ENCODE results near the gene CDK14. TPM values are rescaled to one million over a fixed set of nuclear protein-coding genes. Genes with fewer than 3 reads are reported as not detected.

Gene CDK14
- total and polyA plus RNA-seq, 2 donors (not counting 1 experiment from before 2014, with no cell fraction given) = 42.1 to 167 TPM

DNA sequence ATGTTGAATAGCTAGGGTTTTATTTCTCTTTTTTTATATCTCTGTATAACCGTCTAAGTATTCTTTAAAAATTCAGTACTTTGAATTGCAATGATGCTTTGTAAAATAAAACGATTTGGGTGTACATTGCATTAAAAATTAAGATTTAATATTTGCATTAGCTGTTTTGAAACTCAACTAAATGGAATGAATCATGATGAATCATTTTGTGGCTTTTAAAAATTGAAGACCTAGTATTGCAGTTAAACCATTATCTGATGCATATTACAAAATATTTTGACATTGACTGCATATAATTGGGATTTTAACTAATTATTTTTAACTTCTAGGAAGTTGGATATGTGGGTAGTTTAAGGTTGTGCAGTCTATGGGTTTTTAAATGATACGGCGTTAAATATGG is 314.0 kb downstream of the CDK14 start:
- POLR2A ChIA-PET = no interaction called here

DNA sequence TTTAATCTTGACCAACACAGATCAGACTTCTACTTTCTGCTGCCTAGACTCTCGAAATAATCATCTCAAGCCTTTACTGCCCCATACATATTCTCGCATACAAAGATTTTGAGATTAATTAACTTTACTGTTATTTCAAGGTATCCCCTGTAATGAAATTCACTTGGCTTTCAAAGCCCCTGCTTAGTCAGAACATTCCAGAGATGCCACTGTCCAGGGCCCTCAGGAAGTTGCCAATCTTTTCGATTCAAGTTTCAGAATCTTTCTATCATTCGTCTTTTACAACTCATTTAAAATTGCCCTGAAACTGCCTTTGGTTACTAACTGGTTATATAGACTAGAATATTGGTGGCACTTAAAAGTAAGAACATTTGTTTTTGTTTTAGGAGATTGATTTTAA is 320.2 kb downstream of the CDK14 start:
- intact Hi-C loops (cut with micrococcal nuclease) = no loop called here
- no peaks in the 10 kb centered on the region for H3K27me3 Mint-ChIP-seq
- no peak overlapping the region for H3K27ac ChIP-seq (ENCODE audit: low read length in 2 of 2)
- no peaks in the 10 kb centered on the region for H3K4me1 ChIP-seq (ENCODE audit: control insufficient read depth in 2 of 2, insufficient read depth in 2 of 2, low read length in 2 of 2)
- peaks cover 3% of the 10 kb centered on the region for H4K20me1 ChIP-seq (ENCODE audit: control insufficient read depth, insufficient read depth, low read length, poor library complexity, severe bottlenecking)
- H3K9ac ChIP-seq (ENCODE audit: low read length) = no peak overlapping the region
- H3K4me3 ChIP-seq (ENCODE audit: control extremely low read depth in 1 of 5, extremely low read depth in 1 of 5, insufficient read depth in 1 of 5, low read depth in 2 of 5, low read length in 4 of 5) = no peak overlapping the region
- POLR2A ChIA-PET = no interaction called here
- peaks cover 0 to 14% of the 10 kb centered on the region in 2 experiments for H3K36me3 ChIP-seq (replicated peaks in 1 of 2; ENCODE audit: control extremely low read depth in 1 of 2, control insufficient read depth in 1 of 2, extremely low read depth in 1 of 2, insufficient read depth in 2 of 2, low read length in 1 of 2)
- TF ChIP-seq, protein P1, sequence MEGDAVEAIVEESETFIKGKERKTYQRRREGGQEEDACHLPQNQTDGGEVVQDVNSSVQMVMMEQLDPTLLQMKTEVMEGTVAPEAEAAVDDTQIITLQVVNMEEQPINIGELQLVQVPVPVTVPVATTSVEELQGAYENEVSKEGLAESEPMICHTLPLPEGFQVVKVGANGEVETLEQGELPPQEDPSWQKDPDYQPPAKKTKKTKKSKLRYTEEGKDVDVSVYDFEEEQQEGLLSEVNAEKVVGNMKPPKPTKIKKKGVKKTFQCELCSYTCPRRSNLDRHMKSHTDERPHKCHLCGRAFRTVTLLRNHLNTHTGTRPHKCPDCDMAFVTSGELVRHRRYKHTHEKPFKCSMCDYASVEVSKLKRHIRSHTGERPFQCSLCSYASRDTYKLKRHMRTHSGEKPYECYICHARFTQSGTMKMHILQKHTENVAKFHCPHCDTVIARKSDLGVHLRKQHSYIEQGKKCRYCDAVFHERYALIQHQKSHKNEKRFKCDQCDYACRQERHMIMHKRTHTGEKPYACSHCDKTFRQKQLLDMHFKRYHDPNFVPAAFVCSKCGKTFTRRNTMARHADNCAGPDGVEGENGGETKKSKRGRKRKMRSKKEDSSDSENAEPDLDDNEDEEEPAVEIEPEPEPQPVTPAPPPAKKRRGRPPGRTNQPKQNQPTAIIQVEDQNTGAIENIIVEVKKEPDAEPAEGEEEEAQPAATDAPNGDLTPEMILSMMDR (IDR thresholded peaks at IDR 0.05) = no peak
- no peak for TF ChIP-seq EZH2 (IDR thresholded peaks at IDR 0.05; ENCODE audit: borderline replicate concordance, insufficient read depth, low read depth, low read length, poor library complexity, severe bottlenecking)
- H3K4me1 Mint-ChIP-seq = peaks cover 2% of the 10 kb centered on the region
- no peaks in the 10 kb centered on the region for H3K9me3 Mint-ChIP-seq (ENCODE audit: insufficient read depth)
- no peak overlapping the region for H3K4me2 ChIP-seq (replicated peaks; ENCODE audit: low read depth, low read length, poor library complexity, severe bottlenecking)
- no peaks in the 10 kb centered on the region for H3K27me3 ChIP-seq (replicated peaks in 1 of 4; ENCODE audit: control extremely low read depth in 1 of 4, control insufficient read depth in 3 of 4, insufficient read depth in 4 of 4, low read length in 3 of 4)
- H3K79me2 ChIP-seq (ENCODE audit: control insufficient read depth, insufficient read depth, low read length) = no peaks in the 10 kb centered on the region
- H3K9me3 ChIP-seq (ENCODE audit: control extremely low read depth in 1 of 3, control insufficient read depth in 2 of 3, insufficient read depth in 1 of 3, low read length in 2 of 3) = no peaks in the 10 kb centered on the region
- no peak overlapping the region for H3K27ac Mint-ChIP-seq
- H3K4me3 Mint-ChIP-seq = no peak overlapping the region
- ATAC-seq (ENCODE audit: low read depth) (no peak), DNase-seq (no peak)
- no peak overlapping the region for H2AFZ ChIP-seq (ENCODE audit: insufficient read depth, low read depth, low read length, poor library complexity, severe bottlenecking)
- CTCF ChIA-PET = no interaction called here
- WGBS (ENCODE audit: insufficient coverage) = no CpG with 5 or more reads among the region's 4 CpGs

More for the DNA sequence above, 314.0 kb downstream of the CDK14 start:
- Mint-ChIP-seq H3K27ac (no peak overlapping the region), H3K4me1 (peaks cover 2% of the 10 kb centered on the region), H3K9me3 (ENCODE audit: insufficient read depth) (no peaks in the 10 kb centered on the region), H3K4me3 (no peak overlapping the region), H3K27me3 (no peaks in the 10 kb centered on the region)
- CTCF ChIA-PET = interaction anchor here (1.0 kb wide), 1 partner anchor 160 kb away, joined by 5 read pairs; no protein-coding TSS in a partner anchor
- peaks cover 3% of the 10 kb centered on the region for H4K20me1 ChIP-seq (ENCODE audit: control insufficient read depth, insufficient read depth, low read length, poor library complexity, severe bottlenecking)
- H3K79me2 ChIP-seq (ENCODE audit: control insufficient read depth, insufficient read depth, low read length) = no peaks in the 10 kb centered on the region
- DNase-seq = no peak
- intact Hi-C loops (cut with micrococcal nuclease) = no loop called here
- H3K9ac ChIP-seq (ENCODE audit: low read length) = no peak overlapping the region
- no peak for TF ChIP-seq EZH2 (IDR thresholded peaks at IDR 0.05; ENCODE audit: borderline replicate concordance, insufficient read depth, low read depth, low read length, poor library complexity, severe bottlenecking)
- TF ChIP-seq, protein P1 (IDR thresholded peaks at IDR 0.05) = no peak
- no peak overlapping the region for H2AFZ ChIP-seq (ENCODE audit: insufficient read depth, low read depth, low read length, poor library complexity, severe bottlenecking)
- peaks cover 0 to 13% of the 10 kb centered on the region in 2 experiments for H3K36me3 ChIP-seq (replicated peaks in 1 of 2; ENCODE audit: control extremely low read depth in 1 of 2, control insufficient read depth in 1 of 2, extremely low read depth in 1 of 2, insufficient read depth in 2 of 2, low read length in 1 of 2)
- no peaks in the 10 kb centered on the region for H3K27me3 ChIP-seq (replicated peaks in 1 of 4; ENCODE audit: control extremely low read depth in 1 of 4, control insufficient read depth in 3 of 4, insufficient read depth in 4 of 4, low read length in 3 of 4)
- H3K4me2 ChIP-seq (replicated peaks; ENCODE audit: low read depth, low read length, poor library complexity, severe bottlenecking) = no peak overlapping the region
- ATAC-seq (ENCODE audit: low read depth) = no peak
- no CpG with 5 or more reads among the region's 4 CpGs for WGBS (ENCODE audit: insufficient coverage)
- H3K9me3 ChIP-seq (ENCODE audit: control extremely low read depth in 1 of 3, control insufficient read depth in 2 of 3, insufficient read depth in 1 of 3, low read length in 2 of 3) = no peaks in the 10 kb centered on the region
- H3K4me1 ChIP-seq (ENCODE audit: control insufficient read depth in 2 of 2, insufficient read depth in 2 of 2, low read length in 2 of 2) = no peaks in the 10 kb centered on the region
- H3K27ac ChIP-seq (ENCODE audit: low read length in 2 of 2) = no peak overlapping the region
- no peak overlapping the region for H3K4me3 ChIP-seq (ENCODE audit: control extremely low read depth in 1 of 5, extremely low read depth in 1 of 5, insufficient read depth in 1 of 5, low read depth in 2 of 5, low read length in 4 of 5)
